Endothelial cell of umbilical vein (primary cell): Measurements from ENCODE around the gene CISH. TPM values are rescaled to one million over a fixed set of nuclear protein-coding genes. Genes with fewer than 3 reads are reported as not detected.

Experiments
- BruUV-seq: library from RNA; stranded (reverse); fragments of 400-500 nt; replicated peaks from 2 replicates; lab custom pipeline; 2021; lab: Mats Ljungman, UMichigan
- CTCF ChIA-PET: fragments of 300-600, 350-600 bp; sonication (Branson Sonifier 250); formaldehyde crosslinking; loops from one replicate; lab custom pipeline; 2021; ENCODE audit warnings: antibody characterized with exemption, inconsistent platforms; lab: Charles Lee
- POLR2A ChIA-PET: fragments of 300-600, 350-600 bp; sonication (Branson Sonifier 250); formaldehyde crosslinking; loops from one replicate; lab custom pipeline; 2021; ENCODE audit warnings: antibody characterized with exemption, inconsistent platforms; lab: Charles Lee
- DNase-seq: peaks from one replicate; pipeline ENCODE4 v3.0.0-alpha.2; 2011; ENCODE audit warnings: low read depth, low spot score
- FAIRE-seq: peaks from 2 replicates; lab custom pipeline; 2011; peaks lifted over from hg19 to GRCh38; lab: Jason Lieb, UNC
- H2AFZ ChIP-seq: 2 replicates; pipeline ENCODE4 v1.6.0; 2012; ENCODE audit warnings: low read depth, low read length, control low read depth, inconsistent platforms
- H3K27ac ChIP-seq: 2 replicates; pipeline ENCODE4 v1.5.1; 2011; ENCODE audit warnings: low read depth, mild to moderate bottlenecking, control low read depth, low read length, moderate library complexity; ENCODE audit not compliant: insufficient read depth
- H3K27me3 ChIP-seq, 2 experiments: 2 replicates each; pipeline versions ENCODE4 v1.6.0 to v1.6.1; 2011; ENCODE audit warnings: low read length in 2 of 2, mixed read lengths in 1 of 2; ENCODE audit not compliant: control insufficient read depth in 2 of 2, insufficient read depth in 2 of 2
- H3K36me3 ChIP-seq, 2 experiments: 2 replicates in 1 of 2; 3 replicates in 1 of 2; pipeline ENCODE4 v1.5.1; 2011; ENCODE audit warnings: low read length in 2 of 2, mild to moderate bottlenecking in 1 of 2, moderate library complexity in 1 of 2; ENCODE audit not compliant: control insufficient read depth in 2 of 2, insufficient read depth in 2 of 2; ENCODE audit errors: extremely low read depth in 1 of 2
- H3K4me1 ChIP-seq: 3 replicates; pipeline ENCODE4 v1.5.1; 2011; ENCODE audit warnings: mild to moderate bottlenecking, low read length; ENCODE audit not compliant: control insufficient read depth, insufficient read depth; ENCODE audit errors: extremely low read depth
- H3K4me2 ChIP-seq: 2 replicates; pipeline ENCODE4 v1.6.1; 2011; ENCODE audit warnings: low read length, control low read depth, mixed read lengths; ENCODE audit not compliant: insufficient read depth
- H3K4me3 ChIP-seq, 3 experiments: fragments of 200-600 bp in 1 of 3; sonication (generic), shearing (Covaris generic) in 1 of 3; replicated peaks in 1 of 3; 2 replicates each; pipeline ENCODE4 v1.5.1; 2011 to 2016; ENCODE audit warnings: control low read depth in 3 of 3, low read length in 3 of 3, mild to moderate bottlenecking in 2 of 3, inconsistent platforms in 1 of 3, low read depth in 1 of 3, moderate library complexity in 1 of 3; ENCODE audit not compliant: insufficient read depth in 1 of 3
- H3K79me2 ChIP-seq: 2 replicates; pipeline ENCODE4 v1.6.0; 2012; ENCODE audit warnings: low read length, inconsistent platforms; ENCODE audit not compliant: control insufficient read depth, insufficient read depth
- H3K9ac ChIP-seq: replicated peaks from 2 replicates; pipeline ENCODE3; 2011; ENCODE audit warnings: low read length, control low read depth; ENCODE audit not compliant: insufficient read depth; ENCODE audit errors: extremely low read depth
- H3K9me1 ChIP-seq: replicated peaks from 3 replicates; pipeline ENCODE4 v1.6.0; 2011; ENCODE audit warnings: mild to moderate bottlenecking, low read length; ENCODE audit not compliant: control insufficient read depth, insufficient read depth; ENCODE audit errors: extremely low read depth
- H3K9me3 ChIP-seq: replicated peaks from 2 replicates; pipeline ENCODE4 v1.5.1; 2012; ENCODE audit warnings: low read length, inconsistent platforms; ENCODE audit not compliant: control insufficient read depth, insufficient read depth
- H4K20me1 ChIP-seq: replicated peaks from 2 replicates; pipeline ENCODE3; 2011; ENCODE audit warnings: mild to moderate bottlenecking, low read length; ENCODE audit not compliant: control insufficient read depth, insufficient read depth; ENCODE audit errors: extremely low read depth
- CTCF ChIP-seq, 2 donors: IDR thresholded peaks; 1 replicate in 1 of 2; 2 replicates in 1 of 2; pipeline ENCODE4 v1.5.1; 2011; ENCODE audit warnings: low read length in 2 of 2, mild to moderate bottlenecking in 2 of 2, moderate library complexity in 2 of 2, control low read depth in 1 of 2, inconsistent platforms in 1 of 2, low read depth in 1 of 2; ENCODE audit not compliant: insufficient read depth in 1 of 2; ENCODE audit errors: extremely low read depth in 1 of 2
- EZH2 ChIP-seq: IDR thresholded peaks from 2 replicates; pipeline ENCODE4 v1.6.1; 2012; ENCODE audit warnings: borderline replicate concordance, low read depth, mild to moderate bottlenecking, moderate library complexity, low read length, inconsistent platforms; ENCODE audit not compliant: severe bottlenecking
- FOS ChIP-seq: IDR thresholded peaks from 2 replicates; pipeline ENCODE4 v1.6.1; 2011; ENCODE audit warnings: mild to moderate bottlenecking, low read length, moderate library complexity, borderline replicate concordance; ENCODE audit not compliant: insufficient read depth
- GATA2 ChIP-seq: IDR thresholded peaks from 2 replicates; pipeline ENCODE4 v1.7.0; 2011; ENCODE audit warnings: low read depth, mild to moderate bottlenecking, moderate library complexity, mixed read lengths, low read length; ENCODE audit not compliant: insufficient read length, insufficient read depth
- JUN ChIP-seq: IDR thresholded peaks from 2 replicates; pipeline ENCODE4 v1.6.1; 2011; ENCODE audit warnings: borderline replicate concordance, low read depth; ENCODE audit not compliant: insufficient read length, insufficient read depth
- MAX ChIP-seq: IDR thresholded peaks from 2 replicates; pipeline ENCODE4 v1.6.1; 2011; ENCODE audit not compliant: insufficient read depth, insufficient read length
- MYC ChIP-seq: IDR thresholded peaks from one replicate; pipeline ENCODE4 v1.6.1; 2011; ENCODE audit warnings: mild to moderate bottlenecking, low read depth, low read length
- POLR2A ChIP-seq: IDR thresholded peaks from 2 replicates; pipeline ENCODE4 v1.6.1; 2012; ENCODE audit warnings: low read depth, mild to moderate bottlenecking, control low read depth, low read length
- POLR2AphosphoS5 ChIP-seq: IDR thresholded peaks from 2 replicates; pipeline ENCODE4 v1.6.1; 2012; ENCODE audit warnings: low read depth, mild to moderate bottlenecking, control low read depth, low read length, moderate library complexity; ENCODE audit not compliant: insufficient read depth
- dilution Hi-C: fragments of 300-500 bp; cut with MboI; formaldehyde crosslinking; loops from one replicate; pipeline ENCODE4 v1.15.0; 2019; ENCODE audit warnings: low sequenced_read_pairs; ENCODE audit not compliant: extremely low pct_ligation_motif_present
- intact Hi-C: fragments of 100-400 bp; cut with micrococcal nuclease; formaldehyde crosslinking; loops from one replicate; pipeline ENCODE4 v1.10.0; 2022
- polyA plus RNA-seq, 4 experiments: library from polyadenylated mRNA; depleted of rRNA in 3 of 4; stranded (reverse) in 3 of 4; unstranded in 1 of 4; fragments of >200 nt; gene quantifications; 2 replicates each; pipeline versions ENCODE4 v1.2.1 to v1.2.3, GENCODE V29; 2011 to 2012; ENCODE audit warnings: missing spikeins in 1 of 4
- total RNA-seq: library from RNA; stranded (reverse); gene quantifications from 2 replicates; pipeline ENCODE4 v1.2.3, GENCODE V29; 2021

CISH gene
- total and polyA plus RNA-seq, 2 donors (not counting 3 experiments of a cell fraction or from before 2014, with no cell fraction given): 2.2 to 4.1 TPM

GRCh38 chr3:50604110-50604621 is 7.4 kb downstream of the CISH start:
- ChIA-PET POLR2A (no interaction called here), CTCF (no interaction called here)
- peaks cover 10% of the 10 kb centered on the region for H3K4me1 ChIP-seq
- H3K4me3 ChIP-seq: no peak overlapping the region
- TF ChIP-seq MYC (no peak), GATA2 (no peak), POLR2AphosphoS5 (no peak), EZH2 (no peak), JUN (no peak)
- FAIRE-seq: no peak
- dilution Hi-C loops: no loop called here
- intact Hi-C loops: no loop called here
- H3K4me2 ChIP-seq: no peak overlapping the region
- H2AFZ ChIP-seq: no peak overlapping the region
- H3K79me2 ChIP-seq: no peaks in the 10 kb centered on the region
- no peaks in the 10 kb centered on the region for H4K20me1 ChIP-seq
- H3K36me3 ChIP-seq: peaks cover 0 to 6% of the 10 kb centered on the region in 2 experiments
- H3K9me3 ChIP-seq: no peaks in the 10 kb centered on the region
- no peak for DNase-seq
- H3K27ac ChIP-seq: no peak overlapping the region
- H3K27me3 ChIP-seq: no peaks in the 10 kb centered on the region
- no peaks in the 10 kb centered on the region for H3K9me1 ChIP-seq
- BruUV-seq: no TSS peak
- no peak overlapping the region for H3K9ac ChIP-seq

- DNase-seq (no peak), FAIRE-seq (no peak)
- no peak overlapping the region for H3K4me2 ChIP-seq
- TF ChIP-seq POLR2AphosphoS5 (no peak), POLR2A (no peak), FOS (no peak), MYC (no peak), GATA2 (no peak), CTCF (IDR thresholded peaks at IDR 0.05; ENCODE audit: extremely low read depth in 1 of 2, insufficient read depth in 1 of 2, low read depth in 1 of 2, low read length in 2 of 2) (no peak), EZH2 (no peak), JUN (no peak), MAX (no peak)
- peaks cover 10% of the 10 kb centered on the region for H3K4me1 ChIP-seq
- no peaks in the 10 kb centered on the region for H4K20me1 ChIP-seq
- no peaks in the 10 kb centered on the region for H3K79me2 ChIP-seq
- H3K9me3 ChIP-seq: no peaks in the 10 kb centered on the region
- dilution Hi-C loops: no loop called here
- H3K4me3 ChIP-seq: no peak overlapping the region
- no peak overlapping the region for H3K27ac ChIP-seq
- no peaks in the 10 kb centered on the region for H3K9me1 ChIP-seq
- POLR2A ChIA-PET: no interaction called here
- H3K36me3 ChIP-seq: peaks cover 0 to 6% of the 10 kb centered on the region in 2 experiments
- intact Hi-C loops: no loop called here
- no peak overlapping the region for H3K9ac ChIP-seq
- CTCF ChIA-PET: no interaction called here
- H2AFZ ChIP-seq: no peak overlapping the region
- no TSS peak for BruUV-seq
- no peaks in the 10 kb centered on the region for H3K27me3 ChIP-seq
Measured at GRCh38 chr3:50603261-50604109, 8.1 kb downstream of the CISH start.
